ENCODE data around the gene AGPAT3.

DNA sequence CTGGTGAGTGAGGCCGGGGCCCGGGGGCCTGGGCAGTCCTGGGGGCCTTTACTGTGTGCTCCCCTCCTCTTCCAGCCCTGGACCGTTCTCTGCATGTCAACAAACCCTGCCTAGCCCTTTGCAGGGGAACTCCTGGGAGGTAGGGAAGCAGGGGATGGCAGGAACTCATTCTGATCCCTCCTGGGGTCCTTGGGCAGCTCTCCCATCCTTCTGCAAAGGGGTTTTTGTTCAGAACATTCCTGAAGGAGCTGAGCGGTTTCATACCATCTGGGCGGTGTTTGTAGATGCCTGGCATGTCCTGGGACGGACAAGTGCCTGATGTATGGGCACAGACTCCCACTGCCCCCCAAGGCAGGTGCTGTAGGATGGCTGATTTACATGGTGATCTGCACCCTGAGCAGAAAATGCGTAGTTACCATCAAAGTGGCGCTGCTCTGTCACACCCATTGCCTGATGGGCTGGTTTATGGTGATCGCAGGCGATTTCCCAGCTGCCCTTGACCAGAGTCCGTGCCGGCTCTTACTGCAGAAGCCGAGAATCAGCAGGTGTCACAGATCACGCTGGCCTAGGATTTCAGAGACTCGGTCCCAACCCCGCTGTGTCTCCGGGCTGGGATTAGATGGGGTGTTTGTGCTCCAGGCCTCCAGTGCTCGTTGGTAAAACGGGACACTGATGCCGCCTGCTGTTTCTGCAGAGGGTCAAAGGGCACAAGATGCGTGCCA is 75.5 kb downstream of the AGPAT3 start:
- TF ChIP-seq POLR2A (IDR thresholded peaks at IDR 0.05), result no peak
- TF ChIP-seq, protein P1, sequence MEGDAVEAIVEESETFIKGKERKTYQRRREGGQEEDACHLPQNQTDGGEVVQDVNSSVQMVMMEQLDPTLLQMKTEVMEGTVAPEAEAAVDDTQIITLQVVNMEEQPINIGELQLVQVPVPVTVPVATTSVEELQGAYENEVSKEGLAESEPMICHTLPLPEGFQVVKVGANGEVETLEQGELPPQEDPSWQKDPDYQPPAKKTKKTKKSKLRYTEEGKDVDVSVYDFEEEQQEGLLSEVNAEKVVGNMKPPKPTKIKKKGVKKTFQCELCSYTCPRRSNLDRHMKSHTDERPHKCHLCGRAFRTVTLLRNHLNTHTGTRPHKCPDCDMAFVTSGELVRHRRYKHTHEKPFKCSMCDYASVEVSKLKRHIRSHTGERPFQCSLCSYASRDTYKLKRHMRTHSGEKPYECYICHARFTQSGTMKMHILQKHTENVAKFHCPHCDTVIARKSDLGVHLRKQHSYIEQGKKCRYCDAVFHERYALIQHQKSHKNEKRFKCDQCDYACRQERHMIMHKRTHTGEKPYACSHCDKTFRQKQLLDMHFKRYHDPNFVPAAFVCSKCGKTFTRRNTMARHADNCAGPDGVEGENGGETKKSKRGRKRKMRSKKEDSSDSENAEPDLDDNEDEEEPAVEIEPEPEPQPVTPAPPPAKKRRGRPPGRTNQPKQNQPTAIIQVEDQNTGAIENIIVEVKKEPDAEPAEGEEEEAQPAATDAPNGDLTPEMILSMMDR (IDR thresholded peaks at IDR 0.05), result no peak
